KBM-7 (cell line): ENCODE results near the gene ADCY1.

Experiments used
- DNase-seq: peaks from one replicate; pipeline ENCODE4 v3.0.0-alpha.2; 2015
- in situ Hi-C: fragments of 300-500 bp; cut with MboI; formaldehyde crosslinking; loops from 2 replicates; pipeline ENCODE4 v1.14.3; 2020; ENCODE audit warnings: low sequenced_read_pairs, low pct_unique_long_range_greater_than_20kb, mixed read lengths

Gene ADCY1

GRCh38 chr7:45683556-45684148 lies 109.5 kb downstream of the ADCY1 start:
- no peak for DNase-seq
- in situ Hi-C loops: no loop called here

DNA sequence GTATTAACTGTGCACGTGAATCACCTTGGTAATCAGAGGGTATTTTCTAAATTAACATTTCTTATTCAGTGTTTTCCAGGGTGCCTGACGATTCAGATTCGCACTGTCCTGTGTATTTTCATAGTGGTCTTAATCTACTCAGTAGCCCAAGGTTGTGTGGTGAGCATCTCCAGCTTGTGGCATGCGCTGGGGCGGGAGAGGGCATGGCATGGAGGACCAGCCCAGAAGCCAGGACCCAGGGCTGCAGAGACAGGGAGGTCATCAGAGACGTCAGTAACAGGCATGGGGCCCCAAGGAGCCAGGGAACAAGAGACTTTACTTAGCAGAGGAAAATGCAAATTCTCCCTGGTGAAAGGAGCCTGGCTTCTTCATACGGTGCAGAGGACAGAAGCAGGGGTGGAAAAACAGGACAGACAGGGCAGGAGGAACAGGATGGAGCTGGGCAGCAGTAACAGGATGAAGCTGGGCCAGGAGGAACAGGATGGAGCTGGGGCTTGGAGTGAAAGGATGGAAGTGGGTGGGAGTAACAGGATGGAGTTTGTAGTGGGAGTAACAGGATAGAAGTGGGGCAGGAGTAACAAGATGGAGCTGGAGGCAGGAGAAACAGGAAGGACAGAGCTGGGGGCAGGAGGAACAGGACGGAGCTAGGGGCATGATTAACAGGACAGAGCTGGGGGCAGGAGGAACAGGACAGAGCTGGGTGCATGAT lies 110.9 kb downstream of the ADCY1 start:
- in situ Hi-C loops: no loop called here
- no peak for DNase-seq

GRCh38 chr7:45685619-45686240 lies 111.6 kb downstream of the ADCY1 start:
- no peak for DNase-seq
- in situ Hi-C loops: no loop called here

DNA sequence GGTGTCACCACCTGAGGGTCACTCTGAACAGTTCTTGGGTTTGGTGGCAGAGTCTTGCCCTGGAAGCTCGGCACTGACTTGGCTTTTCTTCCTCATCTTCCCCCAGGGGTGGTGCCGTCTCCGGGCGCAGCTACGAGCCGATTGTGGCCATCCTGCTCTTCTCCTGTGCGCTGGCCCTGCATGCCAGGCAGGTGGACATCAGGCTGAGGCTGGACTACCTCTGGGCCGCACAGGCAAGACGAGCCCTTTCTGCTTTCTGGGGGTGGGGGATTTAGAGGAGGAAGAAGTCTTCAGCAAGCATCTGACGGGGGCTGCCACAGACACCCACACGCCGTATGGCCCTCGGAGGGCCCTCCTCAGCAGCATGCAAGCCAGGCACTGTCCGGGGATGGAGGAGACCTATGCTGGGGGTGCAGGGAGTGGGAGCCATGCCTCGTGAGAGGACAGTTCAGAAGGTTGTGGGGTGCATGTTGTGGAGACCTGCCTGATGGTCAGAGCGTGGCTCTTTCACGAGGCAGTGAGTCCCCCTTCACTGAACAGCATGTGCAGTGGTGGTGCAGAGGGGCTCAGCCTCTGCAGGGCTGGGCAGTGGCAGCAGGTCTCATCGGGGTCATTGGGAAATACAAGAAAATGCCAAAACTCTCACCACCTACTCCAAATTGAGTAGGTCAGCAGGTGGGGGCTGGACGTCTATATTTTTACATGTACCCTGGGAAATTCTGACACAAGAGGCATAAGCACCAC lies 112.4 kb downstream of the ADCY1 start:
- no peak for DNase-seq
- in situ Hi-C loops: no loop called here

GRCh38 chr7:45687185-45687560 lies 113.0 kb downstream of the ADCY1 start:
- no peak for DNase-seq
- in situ Hi-C loops: no loop called here

DNA sequence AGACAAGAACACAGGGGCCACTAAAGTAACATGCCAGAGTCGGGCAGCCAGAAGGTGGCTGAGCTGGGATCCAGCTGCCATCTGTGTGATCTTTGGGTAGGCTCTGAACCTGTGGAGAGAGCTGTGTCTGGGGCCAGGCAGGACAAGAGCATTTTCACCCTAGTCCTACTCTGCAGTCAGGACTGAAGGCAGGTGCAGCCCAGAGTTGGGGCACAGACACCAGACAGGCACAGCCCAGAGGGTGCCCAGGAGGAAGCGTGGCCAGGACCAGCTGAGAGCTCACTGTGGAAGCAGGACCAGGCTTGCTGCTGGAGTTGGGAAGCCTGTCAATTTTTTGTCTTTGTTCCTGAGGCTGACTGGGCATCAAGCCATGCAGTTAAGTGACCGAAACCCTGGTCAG lies 113.6 kb downstream of the ADCY1 start:
- DNase-seq: no peak
- in situ Hi-C loops: no loop called here

GRCh38 chr7:45688382-45688781 lies 114.2 kb downstream of the ADCY1 start:
- in situ Hi-C loops: no loop called here
- DNase-seq: no peak

GRCh38 chr7:45689011-45689796 lies 115.0 kb downstream of the ADCY1 start:
- DNase-seq: peak; percentile 7
- in situ Hi-C loops: no loop called here

DNA sequence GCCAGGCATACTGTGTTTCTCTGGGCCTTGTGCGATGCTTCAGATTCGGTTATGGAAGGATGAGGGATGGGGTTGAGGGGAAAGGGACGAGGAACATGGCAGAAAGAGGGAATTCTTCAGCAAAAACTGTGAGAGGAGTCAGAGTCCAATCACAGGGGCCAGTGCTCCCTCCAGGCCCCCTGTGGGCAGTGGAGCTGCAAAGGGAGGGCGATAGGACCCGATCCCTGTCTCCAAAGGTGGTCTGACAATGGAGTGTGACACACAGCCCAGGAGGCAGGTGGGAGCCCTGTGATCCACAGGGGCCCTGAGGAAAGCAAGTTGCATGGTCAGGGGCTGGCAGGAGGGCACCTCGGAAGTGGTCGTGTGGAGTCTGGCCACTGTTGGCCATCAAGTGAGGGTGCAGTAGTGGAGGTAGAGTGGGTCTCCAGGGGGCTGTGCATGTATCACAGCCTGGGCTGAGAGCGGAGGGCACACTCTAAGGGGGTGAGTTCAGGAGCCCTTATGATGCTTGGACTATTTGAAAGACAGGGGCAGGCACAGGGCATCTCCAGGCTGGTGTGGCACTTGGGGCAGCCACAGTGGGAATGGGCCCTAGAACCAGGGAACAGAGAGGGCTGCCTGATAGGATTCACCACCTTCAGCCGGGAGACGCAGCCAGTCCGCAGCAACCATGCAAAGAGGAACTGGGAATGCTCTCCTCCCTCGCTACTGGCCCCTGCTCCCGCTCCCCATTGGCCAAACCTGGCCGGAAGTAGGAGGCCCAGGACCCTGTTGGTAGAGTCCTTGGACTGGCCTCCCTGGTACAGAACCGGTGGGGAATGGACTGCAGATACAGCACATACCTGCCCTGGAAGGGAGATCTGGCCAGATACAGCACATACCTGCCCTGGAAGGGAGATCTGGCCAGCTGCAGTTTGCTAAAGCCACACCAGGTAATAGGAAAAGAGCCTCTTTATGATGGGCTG lies 115.9 kb downstream of the ADCY1 start:
- in situ Hi-C loops: no loop called here

GRCh38 chr7:45690762-45691150 lies 116.6 kb downstream of the ADCY1 start:
- no peak for DNase-seq
- in situ Hi-C loops: no loop called here

More for the DNA sequence above, 115.9 kb downstream of the ADCY1 start:
- no peak for DNase-seq

- in situ Hi-C loops: no loop called here
- no peak for DNase-seq
Measured at GRCh38 chr7:45691155-45691656, 117.0 kb downstream of the ADCY1 start.

- no peak for DNase-seq
- in situ Hi-C loops: no loop called here
Measured at GRCh38 chr7:45692031-45692430, 117.9 kb downstream of the ADCY1 start.

- in situ Hi-C loops: no loop called here
- no peak for DNase-seq
Measured at GRCh38 chr7:45695249-45695995, 121.3 kb downstream of the ADCY1 start.

GRCh38 chr7:45696476-45696875 lies 122.3 kb downstream of the ADCY1 start:
- in situ Hi-C loops: no loop called here
- DNase-seq: no peak

GRCh38 chr7:45697576-45698136 lies 123.5 kb downstream of the ADCY1 start:
- no peak for DNase-seq
- in situ Hi-C loops: no loop called here

DNA sequence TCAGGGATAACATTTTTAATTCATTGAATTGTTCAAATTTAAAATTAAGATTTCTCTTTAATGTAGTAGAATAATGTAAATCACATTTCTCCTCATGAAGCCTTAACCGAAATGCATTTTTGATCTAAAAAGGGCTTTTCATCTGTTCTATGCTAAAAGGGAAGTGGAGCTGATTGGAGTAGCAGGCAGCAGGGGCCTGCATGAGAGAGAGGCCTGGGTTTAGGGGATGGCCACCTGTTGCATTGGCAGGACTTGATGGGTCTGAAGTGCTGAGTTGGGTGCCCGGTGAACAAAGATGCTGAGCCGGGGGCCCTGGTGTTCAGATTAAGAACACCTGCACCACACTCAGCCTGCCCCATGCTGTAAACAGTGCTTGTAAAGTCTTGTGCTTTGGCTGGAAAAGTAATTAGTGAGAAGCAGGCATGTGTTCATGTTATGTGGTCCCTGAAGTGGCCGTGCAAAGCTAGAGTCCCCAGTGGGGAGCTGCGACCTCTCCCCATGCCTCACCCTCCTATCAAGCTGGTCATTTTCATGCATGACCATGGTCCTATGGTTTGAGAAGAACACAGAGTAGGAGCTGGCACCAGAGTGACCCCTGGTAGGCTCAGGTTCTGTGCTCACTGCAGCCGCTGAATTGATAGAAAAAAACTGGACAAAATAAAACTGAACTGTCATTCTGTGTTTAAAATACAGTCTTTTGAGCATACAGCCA lies 124.3 kb downstream of the ADCY1 start:
- no peak for DNase-seq
- in situ Hi-C loops: no loop called here

GRCh38 chr7:45699015-45699309 lies 124.8 kb downstream of the ADCY1 start:
- in situ Hi-C loops: no loop called here
- DNase-seq: no peak
